NCI-H2081 (cell line): ENCODE data around the gene RAB4A.
"Not testable (repeated sequence)": the region's sequence is repeated elsewhere in the genome, so short reads cannot be mapped to it uniquely, and the experiment has no call there.

Experiments
- DNase-seq, 2 experiments: peaks; one replicate each; lab custom pipeline; 2025; lab: John Stamatoyannopoulos, UW

The RAB4A gene

DNA sequence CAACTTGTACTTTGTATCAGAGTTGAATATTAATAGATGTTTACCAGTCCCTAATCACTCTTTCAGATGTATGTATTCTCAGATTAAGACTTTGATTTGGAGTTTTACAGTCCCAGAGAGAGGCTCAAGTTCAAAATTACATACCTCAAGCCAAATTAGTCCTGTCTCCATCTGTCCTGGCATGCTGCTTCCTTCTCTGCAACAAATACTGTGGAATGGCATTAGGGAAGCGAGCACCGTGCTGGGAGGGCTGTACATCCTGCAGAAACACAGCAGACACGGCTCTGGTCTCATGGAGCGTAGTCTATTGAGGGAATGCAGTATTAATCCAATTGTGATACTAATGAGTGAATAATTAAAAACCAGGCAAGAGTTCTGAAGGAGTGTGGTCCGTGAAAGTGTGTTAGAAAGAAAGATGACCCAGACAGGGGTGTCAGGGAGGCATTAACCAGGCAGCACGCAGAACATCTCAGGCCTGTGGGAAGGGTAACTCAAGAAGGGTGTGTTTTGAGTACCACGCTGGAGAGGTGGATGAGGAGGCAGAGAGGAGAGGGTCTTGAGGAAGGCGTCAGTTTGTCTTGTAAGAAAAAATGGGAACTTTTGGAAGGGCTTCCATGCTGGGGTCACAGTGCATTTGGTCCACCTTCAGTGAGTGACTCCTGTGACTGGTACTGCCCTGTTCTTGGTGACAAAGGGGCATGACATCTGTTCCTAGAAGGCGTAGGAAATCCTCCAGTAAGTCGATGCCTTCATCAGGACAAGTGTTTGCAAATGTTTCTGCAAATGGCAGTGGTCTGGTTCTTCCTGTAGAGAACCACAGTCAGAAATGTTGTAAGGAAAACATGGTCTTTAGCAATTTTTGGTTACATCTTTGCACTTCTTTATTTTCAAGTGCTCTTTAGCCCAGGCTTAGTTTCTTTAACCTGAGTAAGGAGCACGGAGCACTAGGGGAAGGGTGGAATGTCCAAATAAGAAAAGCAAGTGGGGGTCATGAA is 1.6 kb downstream of the RAB4A start:
- peak; percentile 10 to 26 for DNase-seq

DNA sequence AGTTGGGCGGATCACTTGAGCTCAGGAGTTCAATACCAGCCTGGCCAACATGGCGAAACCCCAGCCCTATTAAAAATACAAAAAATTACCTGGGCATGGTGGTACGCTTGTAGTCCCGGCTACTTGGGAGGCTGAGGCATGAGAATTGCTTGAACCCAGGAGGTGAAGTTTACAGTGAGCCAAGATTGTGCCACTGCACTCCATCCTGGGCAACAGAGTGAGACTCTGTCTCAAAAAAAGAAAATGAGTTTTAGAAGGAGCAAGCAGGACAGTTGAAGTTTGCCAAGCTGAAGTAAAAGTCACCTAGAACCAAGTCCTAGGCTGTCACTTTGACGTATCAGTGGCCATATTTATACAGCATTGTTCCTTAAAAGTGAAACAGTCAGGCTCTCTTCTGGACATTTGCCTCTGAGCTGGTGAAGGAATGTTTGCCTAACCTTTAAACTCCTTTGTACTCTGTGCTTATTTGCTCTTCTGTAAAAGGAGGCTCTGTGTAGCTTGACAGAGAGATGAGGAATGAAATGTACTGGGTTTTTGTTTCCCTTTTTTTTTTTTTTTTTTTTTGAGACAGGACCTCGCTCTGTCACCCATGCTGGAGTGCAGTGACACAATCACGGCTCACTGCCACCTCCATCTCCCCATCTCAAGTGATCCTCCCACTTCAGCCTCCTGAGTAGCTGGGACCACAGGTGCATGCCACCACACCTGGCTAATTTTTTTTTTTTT is 2.8 kb downstream of the RAB4A start:
- no peak for DNase-seq

DNA sequence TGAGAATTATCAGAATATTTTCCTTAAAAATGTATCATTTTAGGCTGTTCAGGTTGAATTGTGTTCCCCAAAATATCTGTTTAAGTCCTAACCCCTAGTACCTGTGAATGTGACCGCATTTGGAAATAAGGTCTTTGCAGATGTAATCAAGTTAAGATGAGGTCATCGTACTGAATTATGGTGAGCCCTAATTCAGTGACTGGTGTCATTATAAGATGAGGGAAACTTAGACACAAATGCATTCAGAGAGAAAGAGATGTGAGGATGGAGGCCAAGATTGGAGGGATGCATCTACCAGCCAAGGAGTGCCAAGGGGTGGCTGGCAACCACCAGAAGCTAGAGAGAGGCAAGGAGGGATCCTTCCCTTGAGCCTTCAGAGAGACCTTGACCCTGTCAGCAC is 4.1 kb downstream of the RAB4A start:
- DNase-seq = no peak

DNA sequence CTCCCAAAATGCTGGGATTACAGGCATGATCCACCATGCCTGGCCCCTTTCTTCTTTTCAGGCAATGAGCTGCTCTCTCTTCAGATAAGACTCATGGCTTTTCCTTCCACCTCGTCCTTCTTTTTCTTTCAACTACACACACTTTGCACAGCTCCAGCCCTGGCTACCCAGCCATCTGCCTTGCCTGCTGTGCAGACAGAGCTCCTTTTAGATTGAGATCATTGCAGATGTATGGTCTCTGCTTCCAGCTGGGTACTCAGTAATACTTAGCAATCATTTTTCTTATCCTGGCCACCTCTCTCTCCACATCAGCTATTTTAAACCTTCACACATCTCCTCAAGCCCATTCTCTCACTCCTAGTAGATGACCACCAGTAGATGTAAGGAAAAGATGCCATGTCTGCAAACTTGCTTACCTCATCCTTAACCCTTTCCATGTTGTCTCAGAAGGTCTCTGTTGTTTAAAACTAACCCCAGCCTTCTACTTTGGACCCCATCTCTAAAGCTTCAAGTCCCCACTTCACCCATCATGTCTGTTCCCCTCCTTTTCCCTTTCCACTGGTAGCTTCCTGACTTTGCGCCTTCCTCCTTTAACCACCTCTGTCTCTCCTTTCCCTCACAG is 7.3 kb downstream of the RAB4A start:
- DNase-seq = no peak

DNA sequence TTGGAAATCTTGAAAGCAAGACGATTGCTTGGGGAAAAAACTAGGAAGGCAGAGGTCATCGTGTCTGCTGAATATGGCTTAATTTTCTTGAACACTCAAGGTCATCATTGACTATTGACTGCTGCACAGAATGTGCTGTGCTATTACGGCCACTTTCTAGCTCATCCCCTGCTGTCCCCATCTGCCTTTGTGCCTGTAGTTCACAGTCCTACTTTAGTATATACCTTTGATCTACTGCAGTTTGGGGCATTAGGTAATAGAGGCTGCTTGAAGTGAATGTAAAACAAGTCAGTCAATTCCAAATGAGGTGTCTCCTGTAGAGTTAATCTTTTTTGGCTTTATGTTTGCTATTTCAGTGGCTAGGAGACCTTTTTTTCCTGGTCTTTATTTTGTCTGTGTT is 8.3 kb downstream of the RAB4A start:
- no peak for DNase-seq

DNA sequence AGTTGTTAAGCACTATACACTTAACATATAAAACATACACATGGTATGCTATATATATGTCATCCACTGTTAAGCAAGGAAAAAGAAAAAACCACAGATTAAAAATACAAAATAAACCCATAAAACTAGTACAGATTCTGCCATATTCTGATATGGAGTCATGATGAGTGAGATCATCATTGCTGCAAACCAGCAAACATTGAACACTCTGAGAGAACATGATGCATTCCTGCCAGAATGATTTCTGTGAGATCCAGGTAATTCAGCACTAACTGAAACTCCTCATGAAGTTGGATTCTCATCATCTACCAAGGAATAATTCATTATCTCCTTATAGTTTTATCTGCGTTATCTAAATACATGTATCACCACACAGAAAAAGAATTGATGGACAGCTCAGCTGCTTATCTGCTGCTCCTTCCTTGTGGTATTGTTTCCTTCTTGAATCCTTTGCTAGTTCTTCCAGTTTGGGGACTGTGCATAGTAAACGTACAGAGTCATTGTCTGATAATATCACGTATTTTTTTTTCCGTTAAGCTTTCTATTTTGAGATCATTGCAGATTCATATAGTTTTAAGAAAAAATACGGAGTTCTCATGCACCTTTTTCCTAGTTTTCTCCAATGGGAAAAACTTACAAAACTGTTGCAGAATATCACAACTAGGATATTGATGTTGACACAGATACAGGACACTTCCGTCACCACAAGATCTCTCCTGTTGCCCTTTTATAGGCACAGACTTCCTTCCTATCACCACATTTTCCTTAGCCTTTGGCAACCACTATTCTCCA is 9.3 kb downstream of the RAB4A start:
- DNase-seq = no peak

DNA sequence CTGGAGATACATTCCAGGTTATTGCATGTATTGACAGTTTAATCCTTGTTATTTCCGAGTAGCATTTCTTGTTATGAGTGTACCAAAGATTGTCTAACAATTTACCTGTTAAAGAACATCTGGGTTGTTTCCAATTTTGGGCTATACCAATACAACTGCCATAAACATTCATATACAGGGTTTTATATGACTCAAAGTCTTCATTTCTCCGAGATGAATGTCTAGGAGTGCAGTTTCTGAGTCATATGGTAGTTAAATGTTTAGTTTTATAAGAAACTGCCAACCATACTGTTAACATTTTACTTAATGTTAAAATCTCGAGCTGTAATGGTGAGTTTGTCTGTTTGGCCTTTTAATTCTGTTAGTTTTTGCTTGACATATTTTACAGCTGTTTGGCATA is 10.0 kb downstream of the RAB4A start:
- DNase-seq = no peak

DNA sequence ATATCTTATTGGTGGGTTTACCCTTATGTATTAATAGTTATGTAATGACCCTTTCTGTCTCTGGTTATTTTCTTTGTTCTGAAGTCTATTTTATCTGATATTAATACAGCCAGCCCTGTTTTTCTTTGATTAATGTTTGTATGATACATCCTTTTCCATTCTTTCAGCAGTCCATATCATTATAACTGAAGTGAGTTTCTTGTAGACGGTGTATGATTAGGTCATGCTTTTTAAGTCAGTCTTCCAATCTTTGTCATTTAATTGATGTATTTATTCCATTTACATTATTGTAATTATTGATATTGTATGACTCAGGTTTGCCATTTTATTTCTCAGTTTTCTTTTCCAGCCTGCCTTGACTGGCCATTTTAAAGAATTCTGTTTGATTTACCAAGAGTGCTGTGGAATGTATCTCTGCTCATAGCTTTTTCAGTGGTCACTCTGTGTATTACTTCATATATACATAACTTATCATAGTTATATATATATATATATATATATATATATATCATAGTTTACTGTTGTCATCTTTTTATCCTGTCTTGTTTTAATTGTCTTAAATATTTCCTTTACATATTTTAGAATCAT is 10.5 kb downstream of the RAB4A start:
- no peak for DNase-seq

DNA sequence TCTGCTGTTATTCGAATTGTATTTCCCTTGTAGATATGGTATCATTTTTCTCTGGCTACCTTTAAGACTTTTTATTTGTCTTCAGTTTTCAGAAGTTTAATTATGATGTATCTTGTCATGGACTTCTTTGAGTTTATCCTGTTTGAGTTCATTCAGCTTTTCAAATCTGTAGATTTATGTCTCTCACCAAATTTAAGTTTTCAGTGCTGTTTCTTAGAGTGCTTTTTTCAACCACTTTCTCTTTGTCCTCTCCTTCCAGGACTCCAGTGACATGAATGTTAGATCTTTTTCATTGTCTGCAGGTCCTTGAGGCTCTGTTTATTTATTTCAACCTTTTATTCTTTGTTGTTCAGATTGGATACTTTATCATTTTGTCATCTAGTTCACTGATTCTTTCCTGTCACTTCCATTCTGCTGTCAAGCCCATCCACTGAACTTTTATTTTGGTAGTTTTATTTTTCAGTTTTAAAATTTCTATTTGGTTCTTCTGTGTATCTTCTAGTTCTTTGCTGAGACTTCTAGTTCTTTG is 11.4 kb downstream of the RAB4A start:
- no peak for DNase-seq

DNA sequence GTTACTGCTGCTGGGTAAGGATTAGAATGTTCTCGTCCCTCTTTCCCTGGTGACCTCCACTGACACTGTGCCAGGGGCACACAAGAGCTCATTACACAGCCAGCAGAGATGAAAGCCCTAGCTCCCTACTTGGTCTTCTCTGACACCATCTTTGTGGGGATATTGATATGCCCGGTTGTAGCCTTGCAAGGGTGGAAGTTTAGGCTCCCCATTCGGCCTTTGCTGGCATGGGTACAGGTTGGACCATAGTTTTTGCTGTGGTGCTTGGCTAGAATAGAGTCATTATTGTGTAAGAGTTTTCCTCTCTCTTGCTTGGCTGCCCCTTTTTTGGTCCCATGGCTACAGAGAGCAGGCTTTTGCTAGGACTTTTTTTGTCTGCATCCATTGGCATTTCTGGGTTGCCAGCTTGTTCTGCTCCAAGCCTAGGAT is 12.3 kb downstream of the RAB4A start:
- DNase-seq = no peak

DNA sequence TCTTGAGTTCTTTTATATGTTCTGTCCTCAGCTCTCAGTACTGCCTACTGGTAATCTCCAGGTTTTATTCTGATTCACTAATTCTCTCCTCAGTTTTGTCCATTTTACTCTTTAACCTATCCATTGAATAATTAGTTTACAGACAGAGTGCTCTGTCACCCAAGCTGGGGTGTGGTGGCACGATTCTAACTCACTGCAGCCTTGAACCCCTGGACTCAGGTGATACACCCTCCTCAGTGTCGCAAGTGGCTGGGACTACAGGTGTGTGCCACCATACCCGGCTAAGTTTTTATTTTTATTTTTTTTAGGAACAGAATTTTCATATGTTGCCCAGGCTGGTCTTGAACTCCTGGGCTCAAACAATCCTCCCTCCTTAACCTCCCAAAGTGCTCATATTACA is 14.0 kb downstream of the RAB4A start:
- DNase-seq = no peak

DNA sequence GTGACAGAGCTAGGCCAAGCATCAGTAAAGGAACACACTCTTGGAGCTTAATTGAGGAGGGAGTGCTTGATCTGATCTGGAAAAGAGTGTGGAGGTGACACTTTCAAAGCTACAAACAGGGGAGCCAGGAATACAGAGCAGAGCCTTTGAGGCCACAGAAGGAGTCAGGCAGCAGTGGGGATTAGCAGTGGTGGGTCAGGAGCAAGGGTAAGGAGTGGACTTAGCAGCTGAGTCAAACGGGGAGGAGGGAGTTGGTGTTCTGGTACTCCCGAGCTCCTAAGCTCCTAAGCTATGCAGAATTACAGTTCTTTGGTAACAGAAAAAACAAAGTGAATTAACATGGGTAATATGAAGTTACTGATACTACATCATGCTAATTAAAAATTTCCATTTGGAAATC is 14.5 kb downstream of the RAB4A start:
- no peak for DNase-seq

DNA sequence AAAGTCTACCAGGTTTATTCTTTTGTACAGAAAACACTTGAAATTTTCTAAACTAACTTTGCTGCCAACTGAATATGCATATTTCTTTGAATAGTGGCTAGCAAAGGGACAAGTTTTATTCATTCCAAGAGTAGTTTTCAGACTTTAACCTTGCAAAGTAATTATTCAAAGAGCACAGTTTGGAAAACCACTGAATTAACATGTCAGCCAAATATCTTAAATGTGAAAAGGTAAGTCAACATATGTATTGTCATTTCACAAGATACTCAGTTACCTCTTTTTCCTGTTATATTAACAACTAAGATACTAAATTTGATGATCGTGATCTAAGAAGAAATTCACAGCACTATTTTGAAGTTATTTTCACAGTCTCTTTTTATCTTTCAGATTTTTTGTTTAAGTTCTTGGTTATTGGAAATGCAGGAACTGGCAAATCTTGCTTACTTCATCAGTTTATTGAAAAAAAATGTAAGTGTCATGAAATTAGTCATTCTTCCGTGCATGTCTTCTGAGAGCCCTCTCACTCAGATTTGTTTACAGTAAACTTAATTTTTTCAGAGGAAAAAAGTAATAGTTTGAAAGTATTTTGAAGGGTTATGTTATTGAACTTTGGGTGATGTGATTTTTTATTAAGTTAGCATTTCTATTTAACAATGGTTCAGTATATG is 15.3 kb downstream of the RAB4A start:
- no peak for DNase-seq

DNA sequence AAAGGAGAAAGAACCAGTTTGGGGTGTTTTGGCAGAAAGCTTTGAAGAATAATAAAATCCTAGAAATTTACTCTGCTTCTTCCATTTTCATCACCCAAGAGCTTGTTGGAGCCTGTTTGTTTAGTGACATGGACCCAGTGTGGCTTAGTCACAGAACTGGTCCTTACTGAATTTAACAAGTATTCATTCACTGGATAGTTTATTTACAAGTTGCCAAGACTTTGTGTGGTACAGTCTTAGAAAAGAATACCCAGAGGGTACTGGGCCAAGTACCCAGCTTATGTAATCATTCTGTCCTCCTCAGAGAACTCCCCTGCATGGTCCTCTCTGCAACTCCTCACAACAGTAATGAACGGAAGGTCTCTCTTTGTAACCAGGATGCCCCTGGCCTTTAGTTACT is 16.4 kb downstream of the RAB4A start:
- no peak for DNase-seq

DNA sequence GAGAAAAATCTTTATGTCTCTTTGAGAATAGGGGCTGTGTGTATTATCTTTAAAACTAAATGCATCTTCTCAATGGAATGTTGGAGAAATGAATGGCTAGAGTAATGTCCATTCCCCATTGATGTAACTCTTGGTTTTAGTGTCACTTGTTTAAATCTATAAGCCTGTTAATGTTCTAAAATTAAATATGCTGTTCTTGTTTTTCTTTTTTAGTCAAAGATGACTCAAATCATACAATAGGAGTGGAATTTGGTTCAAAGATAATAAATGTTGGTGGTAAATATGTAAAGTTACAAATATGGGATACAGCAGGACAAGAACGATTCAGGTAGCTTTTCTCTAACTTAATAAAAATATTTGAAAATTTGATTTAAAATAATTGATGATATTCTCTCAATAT is 17.6 kb downstream of the RAB4A start:
- no peak for DNase-seq

DNA sequence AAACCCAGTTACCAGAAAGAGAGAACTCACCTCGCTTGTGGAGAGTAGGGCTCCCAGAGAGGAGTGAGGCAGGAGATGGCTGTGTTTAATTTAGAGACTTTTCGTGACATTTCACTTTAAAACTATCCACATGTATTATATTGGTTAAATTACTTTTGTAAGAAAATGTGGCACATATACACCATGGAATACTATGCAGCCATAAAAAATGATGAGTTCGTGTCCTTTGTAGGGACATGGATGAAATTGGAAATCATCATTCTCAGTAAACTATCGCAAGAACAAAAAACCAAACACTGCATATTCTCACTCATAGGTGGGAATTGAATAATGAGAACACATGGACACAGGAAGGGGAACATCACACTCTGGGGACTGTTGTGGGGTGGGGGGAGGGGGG is 20.8 kb downstream of the RAB4A start:
- DNase-seq = not testable (repeated sequence)

DNA sequence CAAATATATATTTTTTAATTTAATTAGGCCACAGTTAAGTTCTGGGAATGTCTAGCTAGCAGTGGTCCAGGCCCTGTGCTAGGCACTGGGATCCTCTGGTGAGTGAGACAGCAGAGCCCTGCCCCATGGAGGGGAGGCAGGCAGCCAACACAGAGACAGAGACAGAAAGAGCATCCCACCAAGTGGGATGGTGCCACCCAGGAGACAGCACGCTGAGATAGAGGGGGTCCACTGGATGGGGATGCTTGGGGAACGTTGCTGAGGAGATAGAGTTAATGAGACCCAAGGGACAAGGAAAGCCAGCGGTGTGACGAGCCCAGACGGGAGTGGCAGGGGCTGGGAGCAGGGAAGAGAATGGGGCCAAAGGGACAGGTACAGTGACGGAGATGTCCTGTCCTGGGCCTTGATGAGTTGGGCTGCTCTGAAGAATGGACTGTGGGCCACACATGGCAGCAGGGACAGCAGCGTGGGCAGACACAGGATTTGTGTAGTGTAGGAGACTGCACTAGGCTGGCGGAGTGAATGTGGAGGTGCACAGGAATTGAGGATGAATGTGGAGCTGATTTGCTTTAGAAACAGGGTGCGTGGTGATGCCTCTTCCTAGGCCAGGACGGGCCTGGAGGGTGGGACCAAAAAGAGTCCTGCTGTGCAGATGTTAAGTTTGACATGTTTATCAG is 22.8 kb downstream of the RAB4A start:
- DNase-seq = no peak

DNA sequence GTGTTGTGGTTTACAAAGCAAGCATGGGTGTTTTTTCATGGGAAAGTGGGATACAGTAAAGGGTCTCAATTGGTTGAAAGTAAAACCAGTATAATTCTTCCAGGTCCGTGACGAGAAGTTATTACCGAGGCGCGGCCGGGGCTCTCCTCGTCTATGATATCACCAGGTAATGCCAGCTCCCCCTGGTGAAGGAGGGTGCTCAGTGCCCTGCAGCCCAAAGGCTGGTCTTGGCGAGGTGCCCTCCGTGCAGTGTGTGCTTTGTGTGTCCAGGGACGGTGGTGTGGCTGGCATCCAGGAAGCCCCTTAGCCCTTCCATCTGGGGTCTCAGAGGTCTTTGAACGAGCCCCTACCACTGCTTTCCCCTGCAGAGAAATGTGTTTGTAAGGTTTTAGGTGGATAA is 24.8 kb downstream of the RAB4A start:
- DNase-seq = no peak

DNA sequence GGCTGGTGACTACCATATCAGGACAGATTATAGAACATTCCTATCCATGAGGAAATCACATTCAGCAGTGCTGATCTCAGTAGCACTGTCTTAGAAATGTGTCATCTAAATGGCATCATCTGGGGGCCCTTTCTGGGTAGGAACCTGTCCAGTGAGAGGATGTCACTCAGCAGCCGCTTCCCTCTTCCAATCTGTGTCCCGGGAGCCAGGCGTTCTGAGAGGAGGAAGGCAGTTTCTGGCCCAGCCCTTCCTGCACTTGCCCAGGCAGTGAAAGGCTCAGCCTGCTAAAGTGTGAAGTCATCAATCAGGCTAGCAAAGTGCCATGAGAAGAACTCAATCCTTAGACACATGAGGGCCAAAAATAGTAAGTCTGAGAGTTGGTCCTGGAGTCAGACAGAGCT is 25.6 kb downstream of the RAB4A start:
- no peak for DNase-seq

DNA sequence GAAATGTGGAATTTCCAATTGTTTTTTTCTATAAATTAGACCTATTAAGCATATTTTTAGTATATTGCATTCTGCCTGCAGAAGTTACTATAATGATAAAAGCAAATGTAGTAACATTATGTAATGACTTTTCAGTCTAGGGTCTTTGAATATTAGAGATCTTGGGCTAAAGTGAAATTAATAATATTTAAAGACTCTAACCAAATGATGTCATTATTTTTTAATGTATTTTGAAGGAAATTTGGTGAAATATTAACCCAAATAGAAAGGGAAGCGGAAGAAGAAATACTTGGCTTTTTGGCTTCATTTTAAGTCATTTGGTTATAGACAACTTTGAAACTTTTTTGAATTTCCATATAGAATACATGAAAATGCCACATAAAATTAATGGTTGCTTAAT is 26.8 kb downstream of the RAB4A start:
- DNase-seq = no peak
